NCI-H446 (cell line): ENCODE data around the gene GAB1.
A peak's percentile ranks its signal among the peaks of the same experiment; 100 is the strongest.

Source experiments
- DNase-seq, 2 experiments: peaks; one replicate each; lab custom pipeline; 2025; lab: John Stamatoyannopoulos, UW

The GAB1 gene

GRCh38 chr4:143336781-143337599 lies at the start of gene GAB1:
TSS of gene GAB1 (plus strand) at chr4:143336876. CDS start at chr4:143337189, 313 bp downstream.
- DNase-seq, result peak; percentile 24 to 64

- DNase-seq, result no peak
Measured at GRCh38 chr4:143287572-143287923, 49.1 kb upstream of the GAB1 start.

GRCh38 chr4:143288171-143288570 lies 48.5 kb upstream of the GAB1 start:
- no peak for DNase-seq

GRCh38 chr4:143289370-143289769 lies 47.3 kb upstream of the GAB1 start:
- no peak for DNase-seq

GRCh38 chr4:143291314-143291713 lies 45.4 kb upstream of the GAB1 start:
- no peak for DNase-seq

DNA sequence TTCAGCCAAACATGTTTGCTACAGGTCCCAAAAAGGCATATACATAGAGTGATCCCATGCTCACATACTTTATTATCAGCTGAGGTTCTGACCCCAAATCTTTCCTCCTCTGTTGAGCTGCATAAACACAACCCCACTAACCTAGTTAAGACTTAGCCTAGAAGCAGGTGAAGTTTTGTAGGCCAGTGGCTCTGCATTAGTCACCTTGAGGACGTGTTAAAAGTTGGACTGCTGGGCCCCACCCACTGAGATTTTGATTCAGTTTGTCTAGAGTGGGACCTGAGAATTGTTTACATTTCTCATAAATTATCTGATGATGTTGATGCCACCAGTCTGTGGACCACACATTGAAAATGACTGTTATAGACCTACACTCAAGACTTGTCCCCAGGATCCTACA lies 43.8 kb upstream of the GAB1 start:
- no peak for DNase-seq

GRCh38 chr4:143294310-143294709 lies 42.4 kb upstream of the GAB1 start:
- DNase-seq, result peak; percentile 54 to 87

DNA sequence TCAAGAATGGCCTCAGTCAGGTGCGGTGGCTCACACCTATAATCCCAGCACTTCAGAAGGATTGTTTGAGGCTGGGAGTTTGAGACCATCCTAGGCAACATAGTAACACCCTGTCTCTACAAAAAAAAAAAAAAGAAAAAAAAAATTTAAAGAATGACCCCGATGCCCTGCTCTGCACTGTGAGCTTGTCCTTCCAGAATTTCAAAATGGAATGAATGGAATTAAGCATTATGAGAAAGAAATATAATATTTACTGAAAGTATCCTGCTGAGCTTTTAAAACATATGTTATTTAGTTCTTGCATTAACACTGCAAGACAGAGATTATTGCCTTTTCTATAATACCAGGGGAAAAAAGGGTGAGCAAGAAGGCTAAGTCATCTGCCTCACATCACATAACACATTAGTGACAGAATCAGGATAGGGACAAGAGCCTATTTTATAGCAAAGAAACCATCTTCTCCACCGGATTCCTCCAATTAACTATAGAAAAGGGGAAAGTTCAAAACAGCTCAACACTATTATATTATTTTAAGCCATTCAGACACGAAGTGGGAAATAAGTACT lies 41.9 kb upstream of the GAB1 start:
- no peak for DNase-seq

DNA sequence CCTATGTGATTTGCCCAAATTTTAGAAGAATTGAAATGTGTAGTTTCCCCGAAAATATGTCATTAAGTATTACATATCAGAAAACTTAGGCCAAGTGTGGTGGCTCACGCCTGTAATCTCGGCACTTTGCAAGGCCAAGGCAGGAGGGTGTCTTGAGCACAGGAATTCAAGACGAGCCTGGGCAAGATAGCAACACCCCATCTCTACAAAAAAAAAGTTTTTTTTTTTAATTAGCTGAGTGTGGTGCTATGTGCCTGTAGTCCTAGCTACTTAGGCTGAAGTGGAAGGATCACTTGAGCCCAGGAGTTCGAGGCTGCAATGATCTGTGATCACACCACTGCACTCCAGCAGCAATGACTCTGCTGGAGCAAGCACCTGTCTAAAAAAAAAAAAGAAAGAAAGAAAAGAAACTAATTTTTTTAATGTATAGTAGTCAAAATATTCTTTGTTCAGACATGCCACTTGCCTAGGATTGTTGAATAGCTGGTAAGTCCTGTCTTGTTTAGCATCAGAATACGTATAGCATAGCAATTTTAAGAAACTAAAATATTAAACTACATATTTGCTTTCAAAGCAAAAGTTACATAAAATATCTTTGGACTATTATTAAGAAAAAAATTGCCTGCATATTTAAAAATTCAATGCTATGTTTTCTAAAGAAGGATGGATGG lies 40.1 kb upstream of the GAB1 start:
- no peak for DNase-seq

GRCh38 chr4:143300860-143301259 lies 35.8 kb upstream of the GAB1 start:
- no peak for DNase-seq

DNA sequence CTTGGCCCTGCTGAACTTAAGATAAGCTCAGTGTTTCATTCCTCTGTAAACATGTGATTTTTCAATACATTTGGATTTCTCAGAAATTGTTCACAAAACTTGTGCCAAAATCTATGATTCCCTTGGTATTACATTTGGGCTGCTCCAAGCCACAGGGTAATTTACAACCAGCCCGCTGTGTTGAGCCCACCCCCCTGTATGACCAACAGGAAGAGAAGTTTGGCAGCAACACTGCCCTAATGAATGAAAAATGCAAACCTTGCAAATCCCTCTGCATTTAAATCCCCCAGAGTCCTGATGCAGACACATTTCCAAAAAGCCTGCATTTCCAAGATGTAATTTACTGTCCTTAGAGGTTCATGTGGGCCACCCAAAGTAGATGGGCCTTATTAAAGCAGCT lies 34.1 kb upstream of the GAB1 start:
- peak; percentile 30 to 68 for DNase-seq

- no peak for DNase-seq
Measured at GRCh38 chr4:143306788-143307187, 29.9 kb upstream of the GAB1 start.

DNA sequence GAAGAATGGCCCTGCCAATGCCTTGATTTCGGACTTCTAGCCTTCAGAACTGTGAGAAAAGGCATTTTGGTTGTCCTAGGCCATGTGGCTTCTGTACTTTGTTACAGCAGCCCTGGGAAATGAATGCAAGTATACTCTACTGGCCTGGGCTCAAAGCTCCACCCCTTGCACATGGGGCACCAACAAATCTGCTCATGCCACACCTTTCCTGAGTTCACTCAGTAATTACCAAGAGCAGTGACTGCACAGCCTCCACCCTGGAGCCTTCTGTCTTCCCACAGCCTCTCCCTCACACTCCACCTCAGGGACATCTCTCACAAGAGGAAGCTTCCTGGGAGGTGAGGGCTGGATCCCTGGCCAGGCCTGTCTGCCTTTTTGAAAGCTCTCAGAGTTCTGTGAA lies 29.1 kb upstream of the GAB1 start:
- DNase-seq, result no peak

GRCh38 chr4:143308377-143308776 lies 28.3 kb upstream of the GAB1 start:
- DNase-seq, result no peak

DNA sequence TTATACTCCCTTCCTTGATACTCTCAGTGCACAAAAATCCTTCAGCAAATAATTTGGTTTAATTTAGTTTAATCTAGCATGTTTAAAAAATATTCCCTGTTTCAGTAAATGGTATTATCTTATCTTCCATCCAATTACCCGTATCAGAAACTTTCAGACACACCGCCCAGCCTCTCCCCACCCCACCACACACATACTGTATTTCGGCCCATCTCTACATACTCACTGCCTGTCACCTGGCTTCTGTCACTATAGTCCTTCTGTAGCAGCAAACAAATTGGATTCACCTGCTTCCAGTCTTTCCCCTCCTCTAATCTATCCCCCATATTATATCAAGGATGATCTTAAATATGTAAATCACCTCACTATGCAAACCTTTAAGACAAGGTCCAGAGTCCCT lies 24.8 kb upstream of the GAB1 start:
- DNase-seq, result no peak

- DNase-seq, result no peak
Measured at GRCh38 chr4:143313521-143313920, 23.2 kb upstream of the GAB1 start.

DNA sequence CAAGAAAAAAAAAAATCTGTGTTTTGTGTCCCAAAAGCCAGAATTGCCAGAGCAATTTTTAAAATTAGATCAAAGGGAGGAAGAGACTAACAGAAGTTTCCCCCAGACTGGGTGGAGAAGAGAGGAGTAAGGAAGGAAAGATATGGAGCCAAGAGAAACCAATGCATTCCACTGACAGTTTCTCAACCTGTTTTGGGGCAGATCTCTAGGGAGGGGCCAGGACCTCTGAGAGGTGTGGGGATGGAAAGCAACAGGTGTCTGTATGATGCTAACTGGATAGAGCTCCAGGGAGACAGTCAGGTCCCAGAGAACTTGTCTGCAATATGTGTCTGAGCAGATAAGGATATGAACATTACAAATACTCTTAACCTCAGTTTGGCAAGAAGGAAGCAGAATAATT lies 22.7 kb upstream of the GAB1 start:
- no peak for DNase-seq

DNA sequence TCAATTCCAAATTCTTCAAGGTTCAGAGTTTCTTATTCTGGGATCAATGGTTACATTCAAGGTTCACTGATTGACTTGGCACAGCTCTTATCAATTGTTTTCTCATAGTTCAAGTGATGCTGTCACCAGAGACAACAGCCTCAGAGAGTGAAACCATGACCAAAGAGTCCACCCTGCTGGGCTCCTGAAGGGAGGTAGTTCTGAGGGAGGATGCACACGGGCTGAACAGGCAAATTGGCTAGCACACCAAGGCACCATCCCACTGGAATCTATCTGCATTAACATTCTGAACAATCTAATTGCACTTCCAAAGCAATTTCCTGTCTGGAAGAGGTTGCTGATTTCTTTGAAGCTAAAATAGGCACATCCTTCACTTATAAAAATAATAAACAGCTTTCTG lies 16.6 kb upstream of the GAB1 start:
- DNase-seq, result no peak

GRCh38 chr4:143326735-143327134 lies 9.9 kb upstream of the GAB1 start:
- DNase-seq, result no peak

GRCh38 chr4:143329985-143330384 lies 6.7 kb upstream of the GAB1 start:
- DNase-seq, result no peak

DNA sequence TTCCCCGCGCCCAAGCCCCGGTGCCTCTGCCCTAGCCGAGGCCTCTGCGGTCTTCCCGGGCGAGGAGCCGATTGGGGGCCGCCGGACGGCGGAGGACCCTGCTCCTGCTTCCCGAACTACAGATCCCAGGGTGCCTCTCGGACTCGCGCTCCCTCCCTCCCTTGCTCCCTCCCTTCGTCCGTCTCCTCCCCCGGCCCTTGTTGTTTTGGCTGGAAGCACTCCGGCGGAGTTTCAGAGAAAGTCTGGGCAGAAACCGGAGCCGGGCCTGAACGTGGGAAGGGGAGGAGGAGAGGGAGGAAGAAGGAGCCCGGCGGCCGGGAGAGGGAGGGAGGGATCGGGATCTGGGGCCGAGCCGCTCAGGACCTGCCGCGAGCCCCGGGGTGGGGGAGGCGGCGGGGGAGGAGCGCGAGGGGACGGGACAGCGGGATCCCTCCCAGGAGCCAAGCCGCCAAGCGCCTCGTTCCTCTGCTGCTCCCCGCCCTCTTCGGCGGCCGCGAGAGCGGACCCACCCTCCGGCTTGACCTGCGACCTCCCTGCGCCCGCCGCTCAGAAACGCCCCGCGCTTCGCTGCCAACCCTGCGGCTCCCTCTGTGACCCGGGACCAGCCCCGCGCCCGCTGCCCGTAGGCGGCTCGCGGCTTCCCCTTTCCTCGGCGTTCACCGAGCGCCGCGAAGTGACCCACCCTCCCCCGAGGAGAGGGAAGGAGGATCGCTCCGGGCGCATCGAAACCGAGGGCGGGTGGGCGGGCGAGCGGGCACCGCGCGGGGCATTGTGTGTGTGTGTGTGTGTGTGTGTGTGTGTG lies 496 bp upstream of the GAB1 start:
- peak; percentile 54 to 77 for DNase-seq

DNA sequence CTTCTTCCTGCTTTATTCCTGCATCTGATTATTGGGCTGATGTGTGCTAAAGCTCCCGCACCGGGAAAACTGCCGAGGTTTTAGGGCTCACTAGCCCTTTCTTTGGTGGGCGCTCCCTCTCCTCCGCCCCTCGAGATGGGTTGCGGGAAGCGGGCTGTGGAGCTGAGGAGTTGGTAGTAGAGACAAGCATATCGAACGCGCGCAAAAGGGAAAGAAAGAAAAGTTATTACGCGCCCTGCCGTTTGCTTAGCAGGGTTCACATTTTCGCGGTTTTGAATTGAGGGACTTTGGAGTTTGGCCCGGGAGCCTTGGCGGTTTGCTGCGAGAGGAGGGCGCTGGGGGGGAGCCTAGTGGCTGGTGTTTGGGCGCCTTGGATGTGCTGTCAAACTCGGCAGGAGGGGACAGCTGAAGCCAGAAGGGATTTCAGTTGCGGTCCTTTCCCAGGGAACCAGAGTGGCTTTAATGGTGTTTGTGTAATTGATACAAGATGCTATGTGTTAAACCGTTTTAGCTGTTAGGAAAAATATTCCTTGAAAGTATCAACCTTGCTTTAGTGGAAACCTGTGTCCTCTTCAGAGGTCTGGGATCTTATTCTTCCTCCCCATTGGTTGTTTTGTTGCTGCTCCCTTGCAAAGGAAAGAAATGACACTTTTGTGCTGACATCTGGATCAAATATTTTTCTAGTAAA lies 1.1 kb downstream of the GAB1 start:
- peak in 1 of 2 experiments; percentile 22 for DNase-seq
